Activated CD4-positive, alpha-beta T cell treated with anti-CD3 and anti-CD28 coated beads for 36 hours (primary cell): ENCODE data around the gene BDH1. TPM values are rescaled to one million over a fixed set of nuclear protein-coding genes. Genes with fewer than 3 reads are reported as not detected.

ENCODE experiments used
- ATAC-seq: fragments of 200-7000 bp; cut with Tn5 transposase; one replicate; pipeline ENCODE4 v1.10.0; 2021; ENCODE audit warnings: mild to moderate bottlenecking, moderate library complexity
- CTCF ChIA-PET: fragments of 350-600 bp; sonication (Branson Sonifier 250); formaldehyde crosslinking; loops from one replicate; lab custom pipeline; 2021; ENCODE audit warnings: antibody characterized with exemption; lab: Charles Lee
- POLR2A ChIA-PET: fragments of 350-600 bp; sonication (Branson Sonifier 250); formaldehyde crosslinking; loops from one replicate; lab custom pipeline; 2021; ENCODE audit warnings: antibody characterized with exemption, inconsistent platforms; lab: Charles Lee
- DNase-seq: peaks from one replicate; pipeline ENCODE4 v3.0.0-alpha.2; 2020
- H3K27ac Mint-ChIP-seq: one replicate; pipeline ENCODE4 v1.8.0; 2021; ENCODE audit warnings: mixed read lengths
- H3K27me3 Mint-ChIP-seq: one replicate; pipeline ENCODE4 v1.8.0; 2021; ENCODE audit warnings: mixed read lengths
- H3K36me3 Mint-ChIP-seq: one replicate; pipeline ENCODE4 v1.8.0; 2021; ENCODE audit warnings: low read depth, mixed read lengths
- H3K4me1 Mint-ChIP-seq: one replicate; pipeline ENCODE4 v1.8.0; 2021; ENCODE audit warnings: mixed read lengths
- H3K4me3 Mint-ChIP-seq: one replicate; pipeline ENCODE4 v1.8.0; 2021; ENCODE audit warnings: mild to moderate bottlenecking, moderate library complexity, mixed read lengths
- H3K9me3 Mint-ChIP-seq: one replicate; pipeline ENCODE4 v1.8.0; 2021; ENCODE audit warnings: low read depth, mixed read lengths
- intact Hi-C, 2 experiments: fragments of 100-400 bp; cut with DNase I in 1 of 2; cut with micrococcal nuclease in 1 of 2; formaldehyde crosslinking; loops; one replicate each; pipeline versions ENCODE4 v1.14.2 to v1.15.1; 2022 to 2024; cut with DNase I, micrococcal nuclease
- total RNA-seq, 2 experiments: library from RNA; stranded (reverse); gene quantifications; one replicate each; pipeline ENCODE4 v1.2.3, GENCODE V29; 2021

The BDH1 gene
- total RNA-seq, 2 experiments from 2014 or later: 84.9 to 85.1 TPM

DNA sequence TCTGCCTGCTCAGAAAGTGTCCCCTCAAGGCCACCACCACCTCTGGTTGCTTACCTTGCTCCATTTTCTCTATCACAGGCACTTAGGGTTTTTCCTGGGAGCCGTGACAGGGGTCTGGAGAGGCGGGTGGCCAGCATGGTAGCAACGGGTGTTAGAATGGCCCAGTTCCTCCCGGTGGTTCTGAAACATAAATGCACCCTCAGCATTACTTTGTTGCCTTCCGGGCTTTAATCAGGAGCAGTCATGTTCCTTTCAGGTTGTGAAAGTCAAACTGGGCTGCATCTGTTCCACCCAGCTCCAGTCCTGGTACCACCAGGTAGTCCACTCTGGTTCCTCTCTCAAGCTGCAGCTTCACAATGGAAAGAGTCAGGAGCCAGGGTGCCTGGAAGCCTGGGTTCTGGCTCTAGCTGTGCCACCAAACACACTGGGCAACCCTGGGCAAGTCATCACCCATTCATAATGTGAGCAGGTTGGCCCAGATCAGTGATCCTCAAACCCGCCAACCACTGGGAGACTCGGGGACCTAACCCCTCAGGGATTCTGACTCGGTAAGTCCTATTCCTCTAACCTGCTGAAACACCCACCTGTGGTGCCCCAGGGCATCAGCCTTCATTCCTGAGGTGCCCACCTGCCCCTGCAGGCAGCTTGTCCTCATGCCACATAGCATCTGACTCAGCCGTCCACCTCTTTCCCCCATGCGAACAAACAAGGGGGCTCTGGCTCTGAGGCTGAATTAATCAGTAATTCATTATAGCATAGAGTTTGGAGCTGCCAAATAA, 9.3 kb downstream of the BDH1 start:
- ChIA-PET CTCF (no interaction called here), POLR2A (no interaction called here)
- H3K9me3 Mint-ChIP-seq: no peaks in the 10 kb centered on the region

DNA sequence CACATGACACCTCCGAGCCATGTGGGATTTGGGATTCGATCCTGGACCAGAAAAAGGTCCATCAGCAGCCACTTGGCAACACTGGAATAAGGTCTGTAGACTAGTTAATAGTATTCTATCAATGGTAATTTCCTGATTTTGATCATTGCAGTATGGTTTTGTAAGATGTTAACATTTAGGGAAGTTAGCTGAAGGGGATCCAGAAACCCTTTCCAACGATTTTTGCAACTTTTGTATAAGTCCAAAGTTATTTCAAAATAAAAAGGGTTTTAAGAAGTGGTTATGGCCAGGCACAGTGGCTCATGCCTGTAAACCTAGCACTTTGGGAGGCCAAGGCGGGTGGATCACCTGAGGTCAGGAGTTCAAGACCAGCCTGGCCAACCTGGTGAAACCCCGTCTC, 10.2 kb downstream of the BDH1 start:
- Mint-ChIP-seq H3K27me3 (no peaks in the 10 kb centered on the region), H3K36me3 (peaks cover 40% of the 10 kb centered on the region), H3K4me3 (no peak overlapping the region), H3K27ac (no peak overlapping the region), H3K4me1 (no peaks in the 10 kb centered on the region), H3K9me3 (no peaks in the 10 kb centered on the region)
- CTCF ChIA-PET: no interaction called here
- ATAC-seq (no peak), DNase-seq (no peak)
- POLR2A ChIA-PET: no interaction called here
- intact Hi-C loops: no loop called here

More for the DNA sequence above, 9.3 kb downstream of the BDH1 start:
- Mint-ChIP-seq H3K4me1 (no peaks in the 10 kb centered on the region), H3K36me3 (peaks cover 36% of the 10 kb centered on the region), H3K4me3 (no peak overlapping the region), H3K27me3 (no peaks in the 10 kb centered on the region), H3K27ac (no peak overlapping the region)
- intact Hi-C loops: no loop called here
- DNase-seq (no peak), ATAC-seq (no peak)

DNA sequence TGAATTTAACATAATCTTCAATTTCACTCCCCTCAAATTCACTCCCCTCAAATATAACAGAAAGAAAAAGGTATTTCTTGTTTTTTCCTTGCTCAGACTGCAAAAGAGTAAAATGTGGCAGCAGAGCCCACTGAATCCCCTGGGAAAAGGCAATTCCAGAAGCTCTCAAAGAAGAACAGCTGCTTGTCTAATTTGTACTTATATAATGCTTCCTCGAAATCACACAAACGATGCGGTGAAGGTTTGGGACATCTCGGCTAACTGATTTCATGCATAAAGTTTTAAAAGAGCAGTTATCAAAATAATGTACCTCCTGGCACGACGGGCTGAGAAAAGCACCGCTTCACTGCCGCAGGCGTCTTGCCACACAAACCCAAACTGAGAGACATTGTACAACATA, 10.7 kb downstream of the BDH1 start:
- Mint-ChIP-seq H3K27me3 (no peaks in the 10 kb centered on the region), H3K4me3 (no peak overlapping the region)
- POLR2A ChIA-PET: no interaction called here

DNA sequence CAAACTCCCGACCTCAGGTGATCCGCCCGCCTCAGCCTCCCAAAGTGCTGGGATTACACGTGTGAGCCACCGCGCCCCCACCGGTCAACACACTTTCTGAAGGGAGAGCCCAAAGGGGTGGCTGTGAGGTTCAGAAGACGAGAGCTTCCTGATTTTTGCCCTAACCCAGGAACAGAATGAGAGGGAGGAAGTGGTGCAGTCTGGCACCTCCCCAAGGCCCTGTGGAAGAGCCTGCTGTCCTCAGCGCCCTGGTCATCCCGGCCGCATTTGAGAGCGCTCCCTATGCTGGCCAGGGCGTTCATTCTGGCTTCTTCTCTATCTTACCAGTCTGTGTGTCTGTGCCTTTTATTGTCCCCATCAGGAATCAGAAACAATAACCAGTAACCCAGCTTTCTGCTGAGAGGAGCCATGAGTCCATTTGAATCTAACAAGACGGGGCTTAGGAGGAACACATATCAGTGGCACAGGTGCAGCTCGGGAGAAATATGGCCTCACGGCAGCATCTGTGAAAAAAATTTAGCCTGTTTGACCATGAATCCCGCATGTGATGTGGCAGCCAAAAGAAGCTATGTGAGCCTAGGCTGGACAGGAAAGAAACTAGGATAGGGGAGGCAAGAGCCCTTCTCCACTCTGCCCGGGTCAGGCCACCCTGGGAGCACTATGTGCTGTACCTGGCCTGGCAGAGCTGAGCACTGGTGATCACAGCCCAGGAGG, 12.9 kb downstream of the BDH1 start:
- Mint-ChIP-seq H3K4me3 (no peak overlapping the region), H3K36me3 (peaks cover 45% of the 10 kb centered on the region), H3K4me1 (no peaks in the 10 kb centered on the region), H3K27ac (no peak overlapping the region), H3K9me3 (no peaks in the 10 kb centered on the region), H3K27me3 (no peaks in the 10 kb centered on the region)
- ChIA-PET POLR2A (no interaction called here), CTCF (interaction anchor here (0.6 kb wide), 2 partner anchors 53 to 408 kb away, joined by 3 to 4 read pairs; no protein-coding TSS in a partner anchor)
- ATAC-seq (no peak), DNase-seq (no peak)
- intact Hi-C loops: no loop called here

More for the DNA sequence above, 10.7 kb downstream of the BDH1 start:
- Mint-ChIP-seq H3K27ac (no peak overlapping the region), H3K4me1 (no peaks in the 10 kb centered on the region), H3K36me3 (peaks cover 38% of the 10 kb centered on the region), H3K9me3 (no peaks in the 10 kb centered on the region)
- no peak for DNase-seq
- intact Hi-C loops: no loop called here
- CTCF ChIA-PET: interaction anchor here (0.7 kb wide), 2 partner anchors 10 to 155 kb away, joined by 3 read pairs; no protein-coding TSS in a partner anchor
- no peak for ATAC-seq

DNA sequence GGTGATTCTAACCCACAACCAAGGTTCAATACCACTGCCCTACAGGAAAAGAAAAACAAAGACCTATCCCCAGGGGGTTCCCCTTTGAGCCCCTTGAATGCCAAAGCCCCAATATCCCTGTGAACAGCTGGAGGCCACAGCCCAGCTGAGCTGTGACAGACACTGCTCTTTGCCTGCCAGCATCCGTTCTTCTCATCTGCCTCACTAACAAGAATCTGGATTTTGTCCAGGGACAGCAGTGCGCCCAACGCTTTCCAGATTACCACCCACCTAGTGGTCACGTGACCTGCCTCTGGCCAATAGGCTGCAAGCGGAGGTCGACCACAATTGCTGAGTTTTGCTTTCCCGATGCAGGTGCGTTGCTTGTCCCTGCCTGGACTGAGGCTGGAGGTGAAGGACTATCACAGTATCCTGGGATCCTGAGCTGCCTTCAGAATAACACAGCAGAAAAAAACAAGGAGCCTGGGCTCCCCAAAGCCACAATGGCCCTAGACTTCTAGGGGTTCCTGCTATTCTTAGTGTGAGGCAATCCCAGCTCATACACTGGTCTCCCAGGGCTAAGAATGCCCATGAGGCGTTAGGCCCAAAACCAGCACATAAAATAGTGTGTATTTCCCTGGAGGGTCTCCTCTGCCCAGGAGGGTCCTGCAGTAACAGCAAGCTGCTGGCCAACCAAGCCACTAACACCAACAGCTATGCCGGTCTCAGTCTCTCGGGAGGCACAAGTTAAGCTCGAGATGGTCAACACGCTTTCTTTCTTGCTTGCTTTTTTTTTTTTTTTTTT, 13.8 kb downstream of the BDH1 start:
- Mint-ChIP-seq H3K36me3 (peaks cover 49% of the 10 kb centered on the region), H3K27me3 (no peaks in the 10 kb centered on the region), H3K4me3 (no peak overlapping the region), H3K4me1 (no peaks in the 10 kb centered on the region), H3K9me3 (no peaks in the 10 kb centered on the region), H3K27ac (no peak overlapping the region)
- POLR2A ChIA-PET: interaction anchor here (0.6 kb wide), 1 partner anchor 12 kb away, joined by 6 read pairs; no protein-coding TSS in a partner anchor
- DNase-seq (no peak), ATAC-seq (no peak)
- CTCF ChIA-PET: interaction anchor here (0.6 to 0.7 kb wide), 3 partner anchors 14 to 409 kb away, joined by 3 to 4 read pairs (median 3); no protein-coding TSS in a partner anchor
- intact Hi-C loops: no loop called here

DNA sequence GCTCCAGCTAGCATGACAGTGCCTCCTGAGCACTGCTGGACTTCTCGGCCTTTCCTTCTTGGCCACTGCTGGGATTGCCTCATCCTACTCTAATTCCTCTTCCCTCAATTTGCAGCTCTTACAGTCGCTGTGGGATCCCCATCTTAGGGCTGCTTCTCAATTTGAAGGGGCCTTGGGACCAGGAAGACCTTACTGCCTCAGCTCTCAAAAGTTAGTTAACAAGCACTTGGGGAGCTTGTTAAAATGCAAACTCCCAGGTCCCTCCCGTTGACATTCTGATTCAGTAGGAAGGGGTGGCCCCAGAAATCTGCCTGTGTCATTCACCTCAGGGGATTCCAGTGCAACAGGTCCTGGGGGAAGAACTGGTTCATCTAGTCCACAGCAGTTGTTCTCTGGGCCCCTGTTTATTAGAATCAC, 14.8 kb downstream of the BDH1 start:
- POLR2A ChIA-PET: no interaction called here

DNA sequence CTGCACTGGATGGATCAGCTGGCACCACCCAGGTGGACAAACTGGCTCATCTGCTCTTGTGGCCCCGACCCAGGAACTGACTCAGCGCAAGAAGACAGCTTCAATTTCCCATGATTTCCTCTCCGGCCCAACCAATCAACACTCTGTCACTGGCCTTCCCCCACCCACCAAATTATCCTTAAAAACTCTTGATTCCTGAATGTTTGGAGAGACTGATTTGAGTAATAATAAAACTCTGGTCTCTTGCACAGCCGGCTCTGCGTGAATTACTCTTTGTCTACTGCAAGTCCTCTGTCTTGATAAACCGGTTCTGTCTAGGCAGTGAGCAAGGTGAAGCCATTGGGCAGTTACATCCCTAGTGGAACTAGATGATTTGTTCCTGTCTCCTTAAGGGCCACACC, 16.1 kb downstream of the BDH1 start:
- no peak for ATAC-seq
- intact Hi-C loops: no loop called here
- peaks cover 47% of the 10 kb centered on the region for H3K36me3 Mint-ChIP-seq
- no peak overlapping the region for H3K4me3 Mint-ChIP-seq
- H3K4me1 Mint-ChIP-seq: no peaks in the 10 kb centered on the region
- no peaks in the 10 kb centered on the region for H3K9me3 Mint-ChIP-seq
- H3K27ac Mint-ChIP-seq: peak overlapping the region; percentile 6
- CTCF ChIA-PET: interaction anchor here (1.2 kb wide), 1 partner anchor 10 kb away, joined by 3 read pairs; no protein-coding TSS in a partner anchor
- no peak for DNase-seq
- H3K27me3 Mint-ChIP-seq: no peaks in the 10 kb centered on the region
- POLR2A ChIA-PET: no interaction called here

More for the DNA sequence above, 14.8 kb downstream of the BDH1 start:
- H3K9me3 Mint-ChIP-seq: no peaks in the 10 kb centered on the region
- no peak for ATAC-seq
- CTCF ChIA-PET: interaction anchor here (0.7 to 1.2 kb wide), 2 partner anchors 9 to 13 kb away, joined by 3 read pairs; no protein-coding TSS in a partner anchor
- H3K4me3 Mint-ChIP-seq: no peak overlapping the region
- H3K27me3 Mint-ChIP-seq: no peaks in the 10 kb centered on the region
- H3K4me1 Mint-ChIP-seq: no peaks in the 10 kb centered on the region
- DNase-seq: no peak
- intact Hi-C loops: no loop called here
- H3K27ac Mint-ChIP-seq: no peak overlapping the region
- H3K36me3 Mint-ChIP-seq: peaks cover 52% of the 10 kb centered on the region

DNA sequence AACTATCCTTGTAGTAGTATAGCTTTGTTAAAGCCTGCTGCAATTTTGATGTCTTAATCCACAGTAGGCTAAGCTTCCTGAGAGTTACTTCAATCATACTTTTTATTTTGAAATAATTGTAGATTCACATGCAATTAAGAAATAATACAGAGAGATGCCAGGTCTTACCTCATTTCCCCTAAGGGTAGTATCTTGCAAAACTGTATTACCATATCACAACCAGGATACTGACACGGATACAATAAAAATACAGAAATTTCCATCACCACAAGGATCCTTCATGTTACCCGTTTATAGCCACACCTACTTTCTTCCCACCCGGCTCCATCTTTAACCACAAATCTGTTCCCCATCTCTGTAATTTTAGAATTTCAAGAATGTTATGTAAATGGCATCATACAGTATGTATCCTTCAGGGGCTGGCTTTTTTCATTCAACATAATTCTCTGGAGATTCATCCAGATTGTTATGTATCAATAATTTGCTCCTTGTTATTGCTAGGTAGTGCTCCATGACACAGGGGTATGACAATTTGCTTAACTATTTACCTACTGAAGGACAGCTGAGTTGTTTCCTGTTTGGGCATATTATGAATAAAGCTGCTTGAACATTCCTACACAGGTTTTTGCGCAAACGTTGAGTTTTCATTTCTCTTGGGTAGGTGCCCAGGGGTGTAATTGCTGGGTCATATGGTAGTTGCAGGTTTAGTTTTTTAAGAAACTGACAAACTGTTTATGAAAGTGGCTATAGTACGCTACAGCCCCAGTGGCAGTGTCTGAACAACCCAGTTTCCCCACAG, 21.6 kb downstream of the BDH1 start:
- intact Hi-C loops: no loop called here
- Mint-ChIP-seq H3K36me3 (peaks cover 25% of the 10 kb centered on the region), H3K27me3 (no peaks in the 10 kb centered on the region), H3K4me1 (no peaks in the 10 kb centered on the region), H3K4me3 (no peak overlapping the region), H3K27ac (no peak overlapping the region), H3K9me3 (no peaks in the 10 kb centered on the region)
- DNase-seq (no peak), ATAC-seq (no peak)
- CTCF ChIA-PET: interaction anchor here (1.4 kb wide), 1 partner anchor 71 kb away, joined by 3 read pairs; no protein-coding TSS in a partner anchor
- POLR2A ChIA-PET: no interaction called here

DNA sequence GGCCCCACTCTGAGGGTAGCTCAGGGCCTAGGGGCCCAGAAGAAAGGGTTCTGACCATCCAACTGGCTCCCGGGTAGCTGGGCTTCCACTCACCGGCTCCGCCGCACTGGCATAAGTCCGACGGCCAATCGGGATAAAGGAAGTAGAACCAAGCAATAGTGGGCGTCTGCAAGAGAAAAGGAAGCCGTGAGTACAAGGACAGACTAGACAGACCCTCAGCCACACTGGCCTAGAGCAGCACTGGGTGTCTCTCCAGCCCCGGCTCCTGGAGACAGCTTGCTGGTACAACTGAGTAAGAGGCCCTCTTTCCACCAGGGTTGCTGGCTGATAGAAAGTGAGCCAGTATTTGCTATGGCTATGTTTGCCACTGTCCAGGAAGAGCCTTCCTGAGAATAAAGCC, 22.4 kb downstream of the BDH1 start:
- Mint-ChIP-seq H3K4me1 (no peaks in the 10 kb centered on the region), H3K9me3 (no peaks in the 10 kb centered on the region), H3K4me3 (no peak overlapping the region), H3K36me3 (peaks cover 22% of the 10 kb centered on the region), H3K27me3 (no peaks in the 10 kb centered on the region), H3K27ac (no peak overlapping the region)
- ATAC-seq (no peak), DNase-seq (no peak)
- intact Hi-C loops: no loop called here
- ChIA-PET CTCF (interaction anchor here (1.4 kb wide), 1 partner anchor 70 kb away, joined by 3 read pairs; no protein-coding TSS in a partner anchor), POLR2A (no interaction called here)

DNA sequence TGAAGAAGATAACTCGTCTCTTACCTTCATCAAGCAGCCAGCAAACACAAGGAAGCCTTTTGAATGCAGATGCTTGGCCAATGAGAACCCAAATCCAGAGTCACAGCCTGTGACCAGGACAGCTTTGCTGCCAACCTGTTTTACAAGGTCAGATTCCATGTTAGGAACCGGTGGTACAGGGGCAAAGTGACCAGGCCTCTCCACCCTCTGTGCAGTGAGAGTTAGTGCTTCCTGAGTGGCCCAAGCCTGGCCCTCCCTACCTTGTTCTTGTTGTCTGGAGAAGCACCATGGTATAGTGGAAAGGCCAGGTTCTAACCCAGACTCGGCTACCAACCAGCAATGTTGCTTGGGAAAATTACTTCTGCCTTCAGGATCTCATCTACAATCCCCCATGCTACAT, 23.4 kb downstream of the BDH1 start:
- Mint-ChIP-seq H3K27me3 (no peaks in the 10 kb centered on the region), H3K4me3 (no peak overlapping the region), H3K27ac (no peak overlapping the region), H3K9me3 (no peaks in the 10 kb centered on the region), H3K36me3 (peaks cover 21% of the 10 kb centered on the region), H3K4me1 (no peaks in the 10 kb centered on the region)
- no peak for ATAC-seq
- ChIA-PET POLR2A (no interaction called here), CTCF (no interaction called here)
- intact Hi-C loops: no loop called here
- no peak for DNase-seq
